Vagina (tissue), 2 donors: Measurements from ENCODE around the gene RAB8A.

ENCODE experiments used
- POLR2A ChIP-seq, 2 donors: fragments of 450-650 bp; IDR thresholded peaks; one replicate each; pipeline ENCODE4 v1.6.1; 2017; ENCODE audit warnings: antibody characterized with exemption in 2 of 2, mild to moderate bottlenecking in 2 of 2, moderate library complexity in 2 of 2
- POLR2AphosphoS5 ChIP-seq, 2 donors: sonication (generic); formaldehyde crosslinking; IDR thresholded peaks; one replicate each; pipeline ENCODE4 v1.9.0; 2017; ENCODE audit warnings: antibody characterized with exemption in 2 of 2, mild to moderate bottlenecking in 2 of 2, low read depth in 1 of 2; ENCODE audit not compliant: insufficient read depth in 1 of 2

DNA sequence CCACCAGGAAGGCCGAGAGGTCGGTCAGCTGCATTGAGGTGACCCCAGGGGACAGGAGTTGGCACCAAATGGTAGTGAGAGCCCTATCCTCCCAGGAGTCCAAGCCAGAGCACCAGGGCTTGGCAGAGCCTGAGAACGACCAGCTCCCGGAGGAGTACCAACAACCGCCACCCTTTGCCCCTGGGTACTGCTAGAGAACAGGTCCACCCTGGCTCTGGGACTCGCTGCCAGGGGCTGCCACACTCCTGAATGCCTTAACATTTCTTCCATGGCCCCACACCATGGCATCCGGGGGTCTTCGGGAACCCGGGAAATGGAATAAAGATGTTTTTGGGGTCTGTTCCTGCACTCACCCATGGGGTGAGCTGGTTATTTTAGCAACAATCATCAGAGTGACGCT, 45.9 kb downstream of the RAB8A start:
- TF ChIP-seq POLR2AphosphoS5 (IDR thresholded peaks at IDR 0.05; ENCODE audit: insufficient read depth in 1 of 2, low read depth in 1 of 2) (no peak), POLR2A (IDR thresholded peaks at IDR 0.05) (no peak)
